GM18499 (cell line): ENCODE measurements around the gene PLA2G2F.

Experiments used
- ATAC-seq: cut with Tn5 transposase; IDR thresholded peaks from one replicate; pipeline ENCODE4 v1.9.1; 2021; ENCODE audit warnings: moderate number of reproducible peaks; ENCODE audit not compliant: insufficient read depth, unreplicated experiment

The PLA2G2F gene

GRCh38 chr1:20166051-20166450 is 26.9 kb downstream of the PLA2G2F start:
- no peak for ATAC-seq

- no peak for ATAC-seq
Observed at GRCh38 chr1:20167126-20167525, 28.0 kb downstream of the PLA2G2F start.

GRCh38 chr1:20168564-20169491 is 29.7 kb downstream of the PLA2G2F start:
- ATAC-seq = no peak

GRCh38 chr1:20169932-20170331 is 30.8 kb downstream of the PLA2G2F start:
- no peak for ATAC-seq

- ATAC-seq = no peak
Observed at GRCh38 chr1:20172033-20172590, 33.0 kb downstream of the PLA2G2F start.

GRCh38 chr1:20174937-20175666 is 36.0 kb downstream of the PLA2G2F start:
- ATAC-seq = no peak

GRCh38 chr1:20178634-20179370 is 39.7 kb downstream of the PLA2G2F start:
- ATAC-seq = no peak

GRCh38 chr1:20179371-20180128 is 40.4 kb downstream of the PLA2G2F start:
- ATAC-seq = no peak

GRCh38 chr1:20180129-20180843 is 41.2 kb downstream of the PLA2G2F start:
- no peak for ATAC-seq

GRCh38 chr1:20180844-20181207 is 41.7 kb downstream of the PLA2G2F start:
- no peak for ATAC-seq

- no peak for ATAC-seq
Observed at GRCh38 chr1:20182415-20182814, 43.3 kb downstream of the PLA2G2F start.

GRCh38 chr1:20183035-20183434 is 43.9 kb downstream of the PLA2G2F start:
- no peak for ATAC-seq

GRCh38 chr1:20183616-20184271 is 44.6 kb downstream of the PLA2G2F start:
- ATAC-seq = no peak

GRCh38 chr1:20184481-20184900 is 45.4 kb downstream of the PLA2G2F start:
- no peak for ATAC-seq

GRCh38 chr1:20184997-20185833 is 46.1 kb downstream of the PLA2G2F start:
- no peak for ATAC-seq

GRCh38 chr1:20185834-20186782 is 47.0 kb downstream of the PLA2G2F start, which contains the start of the genes PLA2G2C and UBXN10:
Gene PLA2G2C, minus strand, starts transcription at chr1:20186518. Its CDS starts 9,155 bp downstream, at chr1:20177363.
Gene UBXN10, plus strand, starts transcription at chr1:20186096. Its CDS starts 4,466 bp downstream, at chr1:20190562.
- ATAC-seq = no peak
